ENCODE data around the gene ORM1.
"Not testable (repeated sequence)": the region's sequence is repeated elsewhere in the genome, so short reads cannot be mapped to it uniquely, and the experiment has no call there.

Gene ORM1

GRCh38 chr9:114319147-114319546, 3.8 kb upstream of the ORM1 start:
- H3K4me3 Mint-ChIP-seq: no peak overlapping the region

GRCh38 chr9:114320710-114321109, 2.2 kb upstream of the ORM1 start:
- ATAC-seq (ENCODE audit: low read depth); H3K27me3 Mint-ChIP-seq; H3K4me1 Mint-ChIP-seq; DNase-seq (ENCODE audit: low spot score in 2 of 2); H3K27ac Mint-ChIP-seq; H3K9me3 Mint-ChIP-seq; H3K36me3 Mint-ChIP-seq; H3K4me3 Mint-ChIP-seq: not testable (repeated sequence)

More at GRCh38 chr9:114319147-114319546, 3.8 kb upstream of the ORM1 start:
- peaks cover 4% of the 10 kb centered on the region for H3K9me3 Mint-ChIP-seq
- no peak overlapping the region for H3K27ac Mint-ChIP-seq
- no peak for ATAC-seq (ENCODE audit: low read depth)
- peaks cover 13% of the 10 kb centered on the region for H3K27me3 Mint-ChIP-seq
- H3K36me3 Mint-ChIP-seq: peaks cover 5% of the 10 kb centered on the region
- no peaks in the 10 kb centered on the region for H3K4me1 Mint-ChIP-seq
- no peak for DNase-seq (ENCODE audit: low spot score in 2 of 2)

GRCh38 chr9:114321759-114322158, 1.1 kb upstream of the ORM1 start:
- no peak for ATAC-seq (ENCODE audit: low read depth)
- no peak for DNase-seq (ENCODE audit: low spot score in 2 of 2)
- Mint-ChIP-seq H3K4me1 (no peaks in the 10 kb centered on the region), H3K36me3 (no peaks in the 10 kb centered on the region), H3K4me3 (no peak overlapping the region), H3K27me3 (peaks cover 7% of the 10 kb centered on the region), H3K27ac (no peak overlapping the region), H3K9me3 (no peaks in the 10 kb centered on the region)

DNA sequence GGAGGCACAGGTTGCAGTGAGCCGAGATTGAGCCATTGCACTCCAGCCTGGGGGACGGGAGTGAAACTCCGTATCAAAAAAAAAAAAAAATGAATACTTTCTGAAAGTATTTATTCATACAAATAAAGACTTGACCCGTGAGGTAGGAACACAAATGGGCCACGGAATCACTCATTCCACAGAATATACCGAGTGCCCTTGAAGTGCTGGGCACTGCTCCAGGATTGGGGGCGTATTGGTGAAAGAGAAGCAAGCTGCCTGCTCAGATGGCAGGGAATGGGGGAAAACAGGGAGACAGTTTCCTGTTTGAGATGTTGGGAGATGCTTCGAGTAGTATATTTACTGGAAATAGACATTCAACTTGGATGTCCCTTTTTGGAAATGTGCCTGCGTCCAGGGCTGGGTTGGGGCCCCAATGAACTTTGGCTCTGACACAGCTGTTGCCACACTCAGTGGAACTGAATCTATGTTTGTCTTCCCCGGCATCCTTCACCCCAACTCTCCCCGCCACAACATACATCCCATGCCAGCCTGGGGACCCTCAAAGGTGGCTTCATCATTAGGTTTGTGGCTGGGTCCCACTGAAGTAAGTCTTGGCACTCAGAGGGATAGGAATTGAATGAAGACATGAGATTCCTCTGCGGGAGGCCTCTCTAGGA, 609 bp upstream of the ORM1 start:
- not testable (repeated sequence) for H3K36me3 Mint-ChIP-seq; H3K4me3 Mint-ChIP-seq; DNase-seq (ENCODE audit: low spot score in 2 of 2); ATAC-seq (ENCODE audit: low read depth); H3K27ac Mint-ChIP-seq; H3K9me3 Mint-ChIP-seq; H3K4me1 Mint-ChIP-seq; H3K27me3 Mint-ChIP-seq

GRCh38 chr9:114323849-114324248, 951 bp downstream of the ORM1 start:
- H3K36me3 Mint-ChIP-seq; H3K4me3 Mint-ChIP-seq; H3K9me3 Mint-ChIP-seq; H3K27me3 Mint-ChIP-seq; H3K4me1 Mint-ChIP-seq; ATAC-seq (ENCODE audit: low read depth); H3K27ac Mint-ChIP-seq; DNase-seq (ENCODE audit: low spot score in 2 of 2): not testable (repeated sequence)

GRCh38 chr9:114324492-114324891, 1.6 kb downstream of the ORM1 start:
- Mint-ChIP-seq H3K4me1 (no peaks in the 10 kb centered on the region), H3K36me3 (no peaks in the 10 kb centered on the region), H3K27ac (no peak overlapping the region), H3K9me3 (no peaks in the 10 kb centered on the region), H3K27me3 (peaks cover 2% of the 10 kb centered on the region), H3K4me3 (no peak overlapping the region)
- DNase-seq (ENCODE audit: low spot score in 2 of 2) (no peak), ATAC-seq (ENCODE audit: low read depth) (no peak)

GRCh38 chr9:114324965-114325364, 2.1 kb downstream of the ORM1 start:
- not testable (repeated sequence) for H3K27ac Mint-ChIP-seq; H3K4me1 Mint-ChIP-seq; H3K36me3 Mint-ChIP-seq; H3K4me3 Mint-ChIP-seq; H3K9me3 Mint-ChIP-seq; H3K27me3 Mint-ChIP-seq; DNase-seq (ENCODE audit: low spot score in 2 of 2)
- peak; percentile 26 for ATAC-seq (ENCODE audit: low read depth)

- not testable (repeated sequence) for H3K4me1 Mint-ChIP-seq, H3K27ac Mint-ChIP-seq, H3K9me3 Mint-ChIP-seq
Measured at GRCh38 chr9:114325684-114326254, 2.9 kb downstream of the ORM1 start.

DNA sequence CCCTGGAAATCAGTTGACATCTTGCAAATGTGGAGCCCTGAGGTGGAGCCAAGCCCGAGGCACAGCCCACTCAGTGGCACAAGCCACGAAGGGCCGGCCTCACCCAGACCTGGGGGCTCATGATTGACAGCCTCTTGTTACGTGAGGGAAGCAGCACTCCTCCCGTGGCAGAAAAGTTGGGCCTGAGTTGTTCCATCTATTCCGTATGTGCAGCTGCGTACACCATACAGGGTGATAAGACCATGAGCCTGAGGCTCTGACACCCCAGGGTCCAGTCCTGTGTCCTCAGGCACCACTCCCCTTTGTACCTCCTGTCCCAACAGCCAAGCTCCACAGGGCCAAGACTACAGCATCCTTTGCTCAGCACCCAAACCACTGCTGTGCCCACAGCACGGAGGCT, 4.9 kb downstream of the ORM1 start:
- DNase-seq (ENCODE audit: low spot score in 2 of 2): no peak
- no peaks in the 10 kb centered on the region for H3K36me3 Mint-ChIP-seq
- no peaks in the 10 kb centered on the region for H3K27me3 Mint-ChIP-seq
- no peak for ATAC-seq (ENCODE audit: low read depth)
- H3K27ac Mint-ChIP-seq: no peak overlapping the region
- peaks cover 5% of the 10 kb centered on the region for H3K4me1 Mint-ChIP-seq
- H3K9me3 Mint-ChIP-seq: no peaks in the 10 kb centered on the region
- H3K4me3 Mint-ChIP-seq: no peak overlapping the region

More at GRCh38 chr9:114325684-114326254, 2.9 kb downstream of the ORM1 start:
- not testable (repeated sequence) for H3K27me3 Mint-ChIP-seq; DNase-seq (ENCODE audit: low spot score in 2 of 2); ATAC-seq (ENCODE audit: low read depth); H3K36me3 Mint-ChIP-seq; H3K4me3 Mint-ChIP-seq

- H3K9me3 Mint-ChIP-seq; H3K4me1 Mint-ChIP-seq; H3K27ac Mint-ChIP-seq; H3K4me3 Mint-ChIP-seq; H3K27me3 Mint-ChIP-seq; H3K36me3 Mint-ChIP-seq; ATAC-seq (ENCODE audit: low read depth); DNase-seq (ENCODE audit: low spot score in 2 of 2): not testable (repeated sequence)
Measured at GRCh38 chr9:114328357-114328820, 5.5 kb downstream of the ORM1 start.

DNA sequence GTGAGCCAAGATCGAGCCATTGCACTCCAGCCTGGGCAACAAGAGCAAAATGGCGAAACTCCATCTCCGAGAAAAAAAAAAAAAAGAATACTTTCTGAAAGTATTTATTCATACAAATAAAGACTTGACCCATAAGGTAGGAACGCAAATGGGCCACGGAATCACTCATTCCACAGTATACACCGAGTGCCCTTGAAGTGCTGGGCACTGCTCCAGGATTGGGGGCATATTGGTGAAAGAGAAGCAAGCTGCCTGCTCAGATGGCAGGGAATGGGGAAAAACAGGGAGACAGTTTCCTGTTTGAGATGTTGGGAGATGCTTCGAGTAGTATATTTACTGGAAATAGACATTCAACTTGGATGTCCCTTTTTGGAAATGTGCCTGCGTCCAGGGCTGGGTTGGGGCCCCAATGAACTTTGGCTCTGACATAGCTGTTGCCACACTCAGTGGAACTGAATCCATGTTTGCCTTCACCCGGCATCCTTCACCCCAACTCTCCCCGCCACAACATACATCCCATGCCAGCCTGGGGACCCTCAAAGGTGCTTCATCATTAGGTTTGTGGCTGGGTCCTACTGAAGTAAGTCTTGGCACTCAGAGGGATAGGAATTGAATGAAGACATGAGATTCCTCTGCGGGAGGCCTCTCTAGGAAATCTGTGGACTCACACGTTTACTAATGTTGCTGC, 6.2 kb downstream of the ORM1 start:
- not testable (repeated sequence) for H3K27ac Mint-ChIP-seq; H3K9me3 Mint-ChIP-seq; H3K4me1 Mint-ChIP-seq; H3K27me3 Mint-ChIP-seq; H3K4me3 Mint-ChIP-seq; ATAC-seq (ENCODE audit: low read depth); DNase-seq (ENCODE audit: low spot score in 2 of 2); H3K36me3 Mint-ChIP-seq

- H3K36me3 Mint-ChIP-seq; H3K9me3 Mint-ChIP-seq; H3K27me3 Mint-ChIP-seq; ATAC-seq (ENCODE audit: low read depth); H3K4me1 Mint-ChIP-seq; DNase-seq (ENCODE audit: low spot score in 2 of 2); H3K4me3 Mint-ChIP-seq: not testable (repeated sequence)
- H3K27ac Mint-ChIP-seq: peak within 1 kb of the TSS; percentile 31
Measured at GRCh38 chr9:114329625-114330022, 6.7 kb downstream of the ORM1 start, which contains the start of gene ORM2. Gene ORM2 (plus strand): TSS chr9:114329869. CDS start chr9:114329905, 36 bp downstream.

- H3K4me3 Mint-ChIP-seq: no peak overlapping the region
- H3K27ac Mint-ChIP-seq: peak overlapping the region; percentile 31
- H3K36me3 Mint-ChIP-seq: peaks cover 6% of the 10 kb centered on the region
- H3K27me3 Mint-ChIP-seq: no peaks in the 10 kb centered on the region
- H3K9me3 Mint-ChIP-seq: no peaks in the 10 kb centered on the region
- DNase-seq (ENCODE audit: low spot score in 2 of 2) (no peak), ATAC-seq (ENCODE audit: low read depth) (no peak)
- peaks cover 8% of the 10 kb centered on the region for H3K4me1 Mint-ChIP-seq
Measured at GRCh38 chr9:114330636-114331035, 7.7 kb downstream of the ORM1 start.
